ENCODE measurements around the gene KCNE1. TPM values are rescaled to one million over a fixed set of nuclear protein-coding genes. Genes with fewer than 3 reads are reported as not detected.
A peak's percentile ranks its signal among the peaks of the same experiment; 100 is the strongest.

Gene KCNE1
- total and polyA plus RNA-seq, 8 donors, result 0.13 to 10.6 (median 1.7) TPM; not detected in 1

DNA sequence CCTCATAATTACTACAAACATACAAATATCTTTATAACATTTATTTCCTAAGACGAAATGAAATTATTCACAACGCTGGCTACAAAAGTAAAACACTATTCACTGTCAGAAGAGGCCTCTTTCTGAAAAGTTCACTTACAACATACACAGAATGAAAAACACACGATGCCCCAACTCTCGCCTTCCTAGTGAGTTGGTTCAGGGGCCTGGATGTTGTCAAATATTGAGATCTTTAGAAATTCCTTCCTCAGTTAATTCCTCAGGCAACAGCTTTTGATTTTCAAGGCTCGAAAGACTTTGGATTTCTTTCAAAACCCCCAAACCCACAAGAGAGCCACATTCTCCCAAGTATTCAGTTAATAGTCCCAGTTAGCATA, 14.2 kb upstream of the KCNE1 start:
- Histone ChIP-seq H3K4me1 (peaks cover 35 to 68% (median 58%) of the 10 kb centered on the region in 4 donors), H3K27me3 (no peaks in the 10 kb centered on the region), H3K36me3 (peaks cover 3 to 18% (median 10%) of the 10 kb centered on the region in 4 donors), H3K4me3 (peak overlapping the region; percentile 37 to 47 (median 39)), H3K9me3 (no peaks in the 10 kb centered on the region), H3K27ac (peak overlapping the region; percentile 82 to 90 (median 89))
- 17 to 28% (median 20%) methylated on average over 5 of the region's 5 CpGs for WGBS, 5 donors
- TF ChIP-seq, protein P1, sequence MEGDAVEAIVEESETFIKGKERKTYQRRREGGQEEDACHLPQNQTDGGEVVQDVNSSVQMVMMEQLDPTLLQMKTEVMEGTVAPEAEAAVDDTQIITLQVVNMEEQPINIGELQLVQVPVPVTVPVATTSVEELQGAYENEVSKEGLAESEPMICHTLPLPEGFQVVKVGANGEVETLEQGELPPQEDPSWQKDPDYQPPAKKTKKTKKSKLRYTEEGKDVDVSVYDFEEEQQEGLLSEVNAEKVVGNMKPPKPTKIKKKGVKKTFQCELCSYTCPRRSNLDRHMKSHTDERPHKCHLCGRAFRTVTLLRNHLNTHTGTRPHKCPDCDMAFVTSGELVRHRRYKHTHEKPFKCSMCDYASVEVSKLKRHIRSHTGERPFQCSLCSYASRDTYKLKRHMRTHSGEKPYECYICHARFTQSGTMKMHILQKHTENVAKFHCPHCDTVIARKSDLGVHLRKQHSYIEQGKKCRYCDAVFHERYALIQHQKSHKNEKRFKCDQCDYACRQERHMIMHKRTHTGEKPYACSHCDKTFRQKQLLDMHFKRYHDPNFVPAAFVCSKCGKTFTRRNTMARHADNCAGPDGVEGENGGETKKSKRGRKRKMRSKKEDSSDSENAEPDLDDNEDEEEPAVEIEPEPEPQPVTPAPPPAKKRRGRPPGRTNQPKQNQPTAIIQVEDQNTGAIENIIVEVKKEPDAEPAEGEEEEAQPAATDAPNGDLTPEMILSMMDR (IDR thresholded peaks at IDR 0.05), result no peak
- TF ChIP-seq POLR2A (IDR thresholded peaks at IDR 0.05), result no peak
- TF ChIP-seq POLR2AphosphoS5 (IDR thresholded peaks at IDR 0.05), result no peak
- no peak for TF ChIP-seq EP300 (IDR thresholded peaks at IDR 0.05)
- intact Hi-C loops (cut with DNase I; ENCODE audit: low total_unique reads), result no loop called here
- DNase-seq, result no peak

DNA sequence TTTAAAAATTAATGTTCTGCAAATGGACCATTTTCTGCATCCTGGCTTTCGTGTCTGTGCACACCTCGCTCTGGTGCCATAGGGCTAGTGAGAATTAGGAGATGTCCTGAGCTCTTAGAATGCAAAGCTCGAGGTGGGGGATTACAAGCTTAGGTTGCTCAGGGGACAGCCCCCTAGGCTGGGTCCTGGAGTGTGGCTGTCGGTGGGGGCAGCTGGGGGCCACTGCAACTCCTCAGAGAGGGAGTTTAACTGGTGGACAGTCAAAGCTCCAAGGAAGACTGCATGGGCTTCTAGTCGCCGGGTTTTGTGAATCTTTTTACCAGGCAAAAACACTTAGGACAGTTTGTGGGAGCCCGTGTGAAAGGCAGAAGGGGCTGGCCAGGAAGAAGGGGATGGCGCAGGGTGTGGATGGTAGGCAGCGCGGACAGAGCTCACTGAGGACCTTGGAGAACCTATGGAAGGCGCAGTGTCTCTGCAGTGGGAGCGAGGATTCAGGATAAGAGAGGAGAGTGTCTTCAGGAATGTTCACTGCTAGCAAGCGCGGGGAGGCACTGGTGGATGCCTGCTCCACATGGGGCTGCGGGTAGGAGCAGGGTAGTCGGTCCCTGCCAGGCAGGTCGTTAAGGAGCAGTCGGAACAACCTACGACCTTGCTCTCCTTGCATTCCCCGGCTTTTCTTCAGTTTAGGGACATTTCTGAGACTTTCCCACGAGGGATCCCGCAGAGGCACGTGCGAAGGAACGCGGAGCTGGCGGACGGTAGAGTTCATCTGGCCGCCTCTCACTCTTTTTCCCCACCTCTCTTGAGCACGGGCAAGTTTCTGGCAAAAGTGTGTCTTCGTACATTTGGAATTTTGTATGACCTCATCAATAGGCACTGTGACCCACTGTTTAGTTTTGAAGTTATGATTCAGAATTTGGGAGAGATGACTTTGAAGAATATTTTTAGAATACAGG, 12.9 kb upstream of the KCNE1 start:
- H3K36me3 ChIP-seq, result peaks cover 11 to 32% (median 22%) of the 10 kb centered on the region in 4 donors
- WGBS, 5 donors, result 65 to 76% (median 68%) methylated on average over 31 of the region's 31 CpGs
- peak in 1 of 2 donors; percentile 51 for DNase-seq
- peak overlapping the region; percentile 39 to 90 (median 89) for H3K27ac ChIP-seq
- H3K27me3 ChIP-seq, result no peaks in the 10 kb centered on the region
- H3K9me3 ChIP-seq, result no peaks in the 10 kb centered on the region
- H3K4me3 ChIP-seq, result peak overlapping the region; percentile 37 to 47 (median 39)
- H3K4me1 ChIP-seq, result peaks cover 41 to 81% (median 62%) of the 10 kb centered on the region in 4 donors
- intact Hi-C loops (cut with DNase I; ENCODE audit: low total_unique reads), result no loop called here
- TF ChIP-seq EP300 (IDR thresholded peaks at IDR 0.05) (no peak), POLR2AphosphoS5 (IDR thresholded peaks at IDR 0.05) (peak in 1 of 3 donors; percentile 10), POLR2A (IDR thresholded peaks at IDR 0.05) (no peak)

DNA sequence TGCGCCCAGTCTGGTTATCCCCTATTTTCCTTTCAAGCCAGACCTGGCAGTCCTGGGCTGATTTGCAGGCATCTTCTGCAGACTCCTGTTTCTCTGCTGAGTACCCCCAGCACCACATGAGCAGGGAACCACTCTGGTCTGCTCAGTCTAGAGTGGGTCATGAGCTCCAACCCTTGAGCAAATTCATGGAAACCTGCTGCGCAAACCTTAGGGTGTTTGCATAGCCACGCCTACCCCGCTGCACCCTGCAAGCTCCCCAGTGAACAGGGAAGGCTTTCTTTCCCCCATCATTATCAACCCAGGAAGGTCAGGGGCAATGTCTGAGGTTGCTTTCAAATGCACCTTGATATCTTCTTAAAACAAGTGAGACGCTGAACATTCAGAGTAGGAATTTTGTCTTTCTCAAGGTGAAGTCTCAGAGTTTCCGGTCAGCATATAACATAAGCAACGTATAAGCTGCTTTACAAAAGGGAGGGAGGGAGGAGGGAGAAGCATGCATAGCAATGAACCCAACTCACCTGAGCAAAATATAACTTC, 11.1 kb upstream of the KCNE1 start:
- TF ChIP-seq POLR2AphosphoS5 (IDR thresholded peaks at IDR 0.05), result peak in 1 of 3 donors; percentile 47
- TF ChIP-seq, protein P1 (IDR thresholded peaks at IDR 0.05), result no peak
- no peak for TF ChIP-seq EP300 (IDR thresholded peaks at IDR 0.05)
- TF ChIP-seq POLR2A (IDR thresholded peaks at IDR 0.05), result no peak
- Histone ChIP-seq H3K36me3 (peaks cover 14 to 47% (median 39%) of the 10 kb centered on the region in 4 donors), H3K4me3 (peak overlapping the region in 2 of 4 donors; percentile 11 to 40), H3K9me3 (no peaks in the 10 kb centered on the region), H3K27ac (peak overlapping the region; percentile 78 to 90 (median 89)), H3K4me1 (peaks cover 41 to 89% (median 62%) of the 10 kb centered on the region in 4 donors), H3K27me3 (no peaks in the 10 kb centered on the region)
- intact Hi-C loops (cut with DNase I; ENCODE audit: low total_unique reads), result no loop called here
- peak; percentile 60 to 87 for DNase-seq
- 38 to 64% (median 61%) methylated on average over 7 of the region's 7 CpGs for WGBS, 5 donors

DNA sequence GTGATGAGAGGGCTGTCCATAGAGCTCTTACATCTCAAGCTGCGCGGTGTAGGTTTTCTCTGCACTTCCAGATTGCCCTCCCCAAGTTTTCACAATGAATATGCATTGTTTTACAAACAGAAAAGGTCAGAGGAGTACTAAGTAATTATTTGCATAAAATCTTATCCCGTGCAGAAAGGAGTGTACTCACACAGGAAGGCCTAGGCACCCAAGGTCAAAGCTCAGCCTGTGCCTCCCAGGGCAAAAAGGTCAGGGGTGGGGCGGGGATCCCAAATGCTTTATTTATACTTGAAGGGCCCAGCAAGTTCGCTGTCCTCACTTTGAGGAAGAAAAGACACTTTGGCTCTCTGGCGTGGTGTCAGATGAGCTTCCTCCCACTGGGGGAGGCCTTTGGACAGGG, 10.3 kb upstream of the KCNE1 start:
- peak overlapping the region; percentile 78 to 90 (median 89) for H3K27ac ChIP-seq
- DNase-seq, result peak in 1 of 2 donors; percentile 60
- WGBS, 5 donors, result 39 to 64% (median 50%) methylated on average over 6 of the region's 6 CpGs
- H3K36me3 ChIP-seq, result peaks cover 14 to 55% (median 47%) of the 10 kb centered on the region in 4 donors
- H3K4me1 ChIP-seq, result peaks cover 38 to 87% (median 55%) of the 10 kb centered on the region in 4 donors
- peak overlapping the region in 2 of 4 donors; percentile 11 to 40 for H3K4me3 ChIP-seq
- intact Hi-C loops (cut with DNase I; ENCODE audit: low total_unique reads), result no loop called here
- H3K9me3 ChIP-seq, result no peaks in the 10 kb centered on the region
- TF ChIP-seq POLR2AphosphoS5 (IDR thresholded peaks at IDR 0.05), result peak in 1 of 3 donors; percentile 21
- TF ChIP-seq EP300 (IDR thresholded peaks at IDR 0.05), result no peak
- no peak for TF ChIP-seq POLR2A (IDR thresholded peaks at IDR 0.05)
- TF ChIP-seq, protein P1 (IDR thresholded peaks at IDR 0.05), result no peak
- no peaks in the 10 kb centered on the region for H3K27me3 ChIP-seq
